PC-9 (cell line): ENCODE data around the gene NEIL1.

Experiments
- CTCF ChIP-seq: fragments of 200-600 bp; sonication (generic); conservative IDR thresholded peaks from 2 replicates; pipeline ENCODE4 v1.6.1; 2017; ENCODE audit warnings: mixed run types, antibody characterized with exemption, mild to moderate bottlenecking, moderate library complexity
- EZH2 ChIP-seq: fragments of 200-600 bp; sonication (generic); IDR thresholded peaks from 2 replicates; pipeline ENCODE4 v1.8.0; 2017; ENCODE audit warnings: antibody characterized with exemption, low read depth

- no peak for TF ChIP-seq CTCF
- no peak for TF ChIP-seq EZH2
Observed at GRCh38 chr15:75360856-75361255, 14.0 kb downstream of the NEIL1 start.
